Islet of Langerhans (tissue), 1 donor: ENCODE results near the gene L3MBTL4.
"Not testable (repeated sequence)": the region's sequence is repeated elsewhere in the genome, so short reads cannot be mapped to it uniquely, and the experiment has no call there.

Experiments
- FAIRE-seq: peaks from one replicate; lab custom pipeline; 2011; peaks lifted over from hg19 to GRCh38; lab: Jason Lieb, UNC

The L3MBTL4 gene

GRCh38 chr18:6414723-6415417 lies at the start of gene L3MBTL4:
TSS of gene L3MBTL4 (minus strand) at chr18:6414911. CDS start at chr18:6311625, 103,286 bp downstream.
- no peak for FAIRE-seq

- FAIRE-seq, result no peak
Measured at GRCh38 chr18:6452194-6452593, 37.5 kb upstream of the L3MBTL4 start.

GRCh38 chr18:6449213-6449612 lies 34.5 kb upstream of the L3MBTL4 start:
- no peak for FAIRE-seq

GRCh38 chr18:6444466-6445228 lies 29.9 kb upstream of the L3MBTL4 start:
- FAIRE-seq, result no peak

- no peak for FAIRE-seq
Measured at GRCh38 chr18:6441200-6441599, 26.5 kb upstream of the L3MBTL4 start.

GRCh38 chr18:6437937-6438818 lies 23.5 kb upstream of the L3MBTL4 start:
- FAIRE-seq, result no peak

- FAIRE-seq, result no peak
Measured at GRCh38 chr18:6435731-6436130, 21.0 kb upstream of the L3MBTL4 start.

GRCh38 chr18:6434987-6435709 lies 20.4 kb upstream of the L3MBTL4 start:
- no peak for FAIRE-seq

- FAIRE-seq, result no peak
Measured at GRCh38 chr18:6434481-6434880, 19.8 kb upstream of the L3MBTL4 start.

- FAIRE-seq, result no peak
Measured at GRCh38 chr18:6431659-6432318, 17.1 kb upstream of the L3MBTL4 start.

- no peak for FAIRE-seq
Measured at GRCh38 chr18:6428851-6429395, 14.2 kb upstream of the L3MBTL4 start.

- FAIRE-seq, result no peak
Measured at GRCh38 chr18:6427286-6427685, 12.6 kb upstream of the L3MBTL4 start.

GRCh38 chr18:6423289-6423688 lies 8.6 kb upstream of the L3MBTL4 start:
- no peak for FAIRE-seq

GRCh38 chr18:6414118-6414722 lies 491 bp downstream of the L3MBTL4 start:
- no peak for FAIRE-seq

GRCh38 chr18:6413579-6414117 lies 1.1 kb downstream of the L3MBTL4 start:
- no peak for FAIRE-seq

- no peak for FAIRE-seq
Measured at GRCh38 chr18:6412933-6413472, 1.7 kb downstream of the L3MBTL4 start.

GRCh38 chr18:6411382-6411781 lies 3.3 kb downstream of the L3MBTL4 start:
- FAIRE-seq, result no peak

GRCh38 chr18:6409933-6410332 lies 4.8 kb downstream of the L3MBTL4 start:
- no peak for FAIRE-seq

- not testable (repeated sequence) for FAIRE-seq
Measured at GRCh38 chr18:6408543-6408942, 6.2 kb downstream of the L3MBTL4 start.

- no peak for FAIRE-seq
Measured at GRCh38 chr18:6406910-6407470, 7.7 kb downstream of the L3MBTL4 start.
